M059J (cell line): ENCODE results near the gene PIGA. TPM values are rescaled to one million over a fixed set of nuclear protein-coding genes. Genes with fewer than 3 reads are reported as not detected.

Source experiments
- DNase-seq: peaks from one replicate; pipeline ENCODE4 v3.0.0-alpha.2; 2012; ENCODE audit warnings: low read depth
- total RNA-seq: library from RNA; depleted of rRNA; stranded (reverse); fragments of >200 nt; shearing (Covaris generic); gene quantifications from 2 replicates; pipeline ENCODE4 v1.2.3, GENCODE V29; 2014; rRNA removed

The PIGA gene
- total RNA-seq, result 11.3 and 14.7 TPM in 2 replicates

DNA sequence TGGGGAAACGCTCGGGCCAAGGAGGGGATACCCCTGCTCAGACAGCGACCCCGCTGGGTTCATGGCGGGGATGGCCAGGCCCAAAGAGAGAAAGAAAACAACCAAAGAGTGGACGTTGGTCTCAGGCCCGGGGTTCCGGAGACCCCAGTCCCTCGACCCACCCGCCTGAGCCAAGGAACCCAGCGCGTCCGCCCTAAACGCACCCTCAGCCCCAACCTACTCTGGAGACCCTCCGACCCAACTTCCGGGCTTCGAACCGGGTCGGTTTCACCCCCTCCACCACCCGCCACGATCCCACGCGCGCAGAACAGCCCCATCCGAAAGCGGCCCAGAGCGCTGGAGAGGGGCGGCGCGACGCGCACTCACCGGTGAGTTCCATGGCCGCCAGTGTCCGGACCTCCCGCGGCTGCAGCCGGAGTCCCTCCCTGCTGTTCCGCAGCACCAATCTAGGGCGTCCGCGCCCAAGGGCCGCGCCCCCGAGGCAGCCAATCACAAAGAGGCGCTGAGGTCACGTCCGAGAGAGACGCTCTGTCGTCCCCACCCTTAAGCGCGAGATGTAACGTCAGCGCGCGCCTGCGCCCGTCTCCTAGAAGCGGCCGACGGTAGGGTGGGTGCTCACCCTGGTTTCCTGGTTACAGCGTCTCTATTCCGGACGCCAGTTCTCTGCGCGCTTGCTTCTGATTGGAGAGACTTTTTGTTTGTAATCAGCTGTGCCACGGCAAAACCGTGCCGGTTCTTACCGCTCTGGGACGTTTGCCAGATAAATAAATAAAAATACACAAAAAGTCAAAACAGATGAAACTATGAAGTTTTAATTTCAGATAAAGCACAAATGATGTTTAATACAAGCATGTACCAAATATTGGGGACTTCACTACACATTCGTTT lies at the start of gene PIGA:
TSS of gene PIGA (minus strand) at position 389 of the 888 bp plus-strand sequence. CDS start 3,593 bp downstream, outside the sequence.
- DNase-seq, result peak; percentile 98

GRCh38 chrX:15384304-15384703 lies 49.0 kb upstream of the PIGA start, which contains the start of gene VEGFD:
VEGFD (minus strand) TSS chrX:15384413; CDS start chrX:15383946, 467 bp downstream.
- no peak for DNase-seq

DNA sequence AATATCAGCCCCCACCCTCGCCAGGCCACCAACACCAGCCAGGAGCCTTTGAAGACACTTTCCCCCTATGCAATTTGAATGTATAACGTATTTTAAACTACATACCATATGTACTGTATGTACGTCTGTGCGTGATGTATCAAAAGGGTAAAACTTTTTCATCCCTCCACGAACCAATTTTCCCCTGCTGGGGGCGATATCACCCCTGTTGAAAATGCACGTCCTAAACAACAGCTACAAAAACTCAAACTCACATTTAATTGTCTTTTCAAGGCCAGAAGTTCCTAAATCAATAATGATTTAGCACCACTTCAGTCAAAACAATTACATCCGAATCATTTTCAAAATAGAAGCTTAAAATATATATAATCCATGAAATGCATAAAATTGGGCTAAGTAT lies 47.5 kb upstream of the PIGA start:
- no peak for DNase-seq

DNA sequence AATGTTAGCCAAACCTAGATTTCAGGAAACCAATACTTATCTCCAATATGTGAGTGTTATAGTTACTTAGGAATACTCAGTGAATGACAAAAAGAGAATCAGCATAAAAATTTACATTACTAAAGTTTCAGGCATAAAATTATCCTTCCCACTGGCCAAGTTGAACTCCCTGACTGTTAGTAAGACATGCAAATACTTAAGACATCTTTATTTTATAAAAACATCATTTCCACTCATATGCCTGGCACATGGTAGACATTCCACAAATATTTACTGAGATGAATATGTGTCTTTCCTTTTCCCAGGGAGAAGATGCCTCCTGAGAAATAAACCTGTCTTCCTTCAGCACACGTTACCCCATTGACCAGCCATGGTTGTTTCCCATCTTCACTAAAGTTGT lies 41.6 kb upstream of the PIGA start:
- no peak for DNase-seq

DNA sequence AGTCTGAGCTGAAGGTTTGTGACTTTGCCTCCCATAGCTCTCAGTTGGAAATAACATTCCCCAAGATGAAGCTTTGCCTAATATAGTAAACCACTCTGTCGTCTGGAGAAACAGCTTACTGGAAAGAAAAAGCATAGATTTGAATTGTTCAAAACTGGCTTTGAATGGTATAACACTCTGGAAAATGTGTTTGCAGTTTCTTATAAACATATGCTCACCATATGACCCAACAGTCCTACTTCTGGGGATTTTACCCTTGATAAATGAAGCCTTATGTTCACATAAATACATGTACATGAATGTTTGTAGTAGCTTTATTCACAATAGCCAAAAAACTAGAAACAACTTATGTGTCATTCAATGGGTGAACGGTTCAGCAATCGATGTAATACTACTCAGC lies 38.7 kb upstream of the PIGA start:
- no peak for DNase-seq

DNA sequence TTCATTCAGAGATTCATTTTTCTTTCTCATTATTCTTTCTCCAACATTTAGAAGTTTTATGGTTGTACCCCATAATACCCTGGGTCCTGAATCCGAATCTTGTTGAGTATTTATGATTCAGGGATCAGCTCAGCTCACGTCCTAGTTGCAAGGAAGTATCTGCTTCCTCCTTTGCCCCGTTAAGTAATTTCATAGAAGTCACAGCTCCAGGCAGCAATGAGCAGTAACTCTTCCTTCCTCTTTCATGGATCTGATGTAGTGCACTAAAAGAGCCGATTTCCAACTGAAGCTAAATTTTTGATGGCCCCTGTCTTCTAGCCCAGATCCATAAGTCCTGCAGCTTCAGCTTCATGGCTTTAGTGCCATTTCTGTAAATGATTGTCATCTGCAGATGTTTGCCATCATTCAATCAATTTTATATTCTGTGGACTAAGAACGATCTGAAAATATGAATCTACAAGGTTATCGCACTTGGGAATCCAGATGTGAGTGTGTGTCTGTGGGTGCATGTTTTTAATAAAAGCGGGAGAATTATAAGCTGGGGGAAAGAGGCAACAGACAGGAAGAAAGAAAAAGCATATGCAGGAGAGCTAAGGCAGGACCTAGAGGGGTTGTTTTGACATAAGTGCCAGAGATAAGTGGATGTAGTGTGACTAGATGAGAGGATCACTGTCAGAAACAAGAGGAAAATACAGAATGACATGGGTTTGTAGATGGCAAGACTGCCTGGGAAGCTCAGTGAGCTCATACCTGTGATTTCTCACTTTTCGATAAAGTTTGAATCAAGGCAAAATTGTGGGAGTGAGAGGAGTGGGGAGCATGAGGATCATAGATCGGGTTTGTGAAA lies 31.4 kb upstream of the PIGA start:
- DNase-seq, result no peak

GRCh38 chrX:15359701-15360100 lies 24.4 kb upstream of the PIGA start:
- no peak for DNase-seq

DNA sequence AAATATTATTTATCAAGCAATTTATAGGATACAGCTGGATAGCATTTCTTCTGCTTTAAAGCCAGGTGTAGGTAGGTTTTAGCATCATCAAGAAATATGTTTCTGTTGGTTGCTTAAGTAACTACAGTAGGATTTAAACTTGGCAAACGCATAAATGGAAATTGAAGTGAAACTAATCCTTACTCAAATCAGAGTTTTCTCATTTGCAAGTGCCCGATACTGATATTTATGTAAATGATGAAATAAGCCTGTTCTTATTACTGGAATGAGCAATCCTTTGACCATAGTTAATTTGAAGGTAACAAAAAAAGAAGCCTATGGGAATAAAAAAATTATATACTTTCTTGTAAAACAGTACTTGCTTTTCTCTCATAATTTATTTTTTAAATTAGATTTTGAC lies 23.2 kb upstream of the PIGA start:
- no peak for DNase-seq

DNA sequence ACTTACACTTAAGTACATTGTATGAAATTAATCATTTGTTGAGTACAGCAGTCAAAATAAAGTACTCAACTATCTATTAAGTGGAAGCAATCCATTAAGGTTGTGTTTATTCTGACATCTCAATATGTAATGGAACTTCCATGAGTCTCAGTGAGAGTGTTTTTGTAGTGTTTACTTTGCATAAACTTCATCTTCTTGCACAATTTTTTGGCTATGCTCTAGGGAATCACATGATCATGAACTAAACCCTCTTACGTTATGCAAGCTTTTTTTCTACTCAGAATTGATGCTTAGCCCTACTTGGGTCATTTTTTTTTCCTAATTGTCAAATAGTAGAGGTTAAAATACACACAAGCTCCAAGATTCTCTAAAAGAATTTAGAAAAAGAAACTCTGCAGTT lies 21.1 kb upstream of the PIGA start:
- peak; percentile 2 for DNase-seq

DNA sequence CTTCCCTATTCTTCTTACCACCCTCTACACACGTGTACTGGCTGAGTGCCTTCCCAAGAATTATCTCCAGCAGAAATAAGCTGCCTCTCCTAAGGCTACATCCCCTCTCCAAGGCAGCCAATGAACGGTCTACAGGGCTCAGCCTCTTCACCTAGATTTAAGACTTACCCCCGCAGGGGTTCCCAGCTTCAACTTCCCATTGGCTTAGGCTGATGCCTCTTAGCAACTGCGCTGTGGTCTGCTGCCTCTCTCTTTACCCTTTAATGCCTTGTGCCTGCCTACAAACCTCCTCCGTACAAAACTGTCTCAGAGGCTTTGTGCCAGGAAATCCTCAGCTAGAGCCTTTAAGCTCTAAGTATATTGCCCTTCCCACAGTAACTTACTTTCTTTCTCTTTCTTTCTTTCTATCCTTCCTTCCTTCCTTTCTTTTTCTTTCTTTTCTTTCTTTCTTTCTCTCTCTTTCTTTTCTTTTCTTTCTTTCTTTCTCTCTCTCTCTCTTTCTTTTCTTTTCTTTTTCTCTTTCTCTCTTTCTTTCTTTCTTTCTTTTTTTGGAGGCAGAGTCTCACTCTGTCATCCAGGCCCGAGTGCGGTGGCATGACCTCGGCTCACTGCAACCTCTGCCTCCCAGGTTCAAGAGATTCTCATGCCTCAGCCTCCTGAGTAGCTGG lies 15.1 kb upstream of the PIGA start:
- DNase-seq, result no peak

- DNase-seq, result peak; percentile 62
Measured at GRCh38 chrX:15349046-15349445, 13.7 kb upstream of the PIGA start.

- DNase-seq, result no peak
Measured at GRCh38 chrX:15345976-15346375, 10.7 kb upstream of the PIGA start.

- DNase-seq, result no peak
Measured at GRCh38 chrX:15344106-15344505, 8.8 kb upstream of the PIGA start.

GRCh38 chrX:15343075-15343476 lies 7.8 kb upstream of the PIGA start:
- DNase-seq, result peak; percentile 24

DNA sequence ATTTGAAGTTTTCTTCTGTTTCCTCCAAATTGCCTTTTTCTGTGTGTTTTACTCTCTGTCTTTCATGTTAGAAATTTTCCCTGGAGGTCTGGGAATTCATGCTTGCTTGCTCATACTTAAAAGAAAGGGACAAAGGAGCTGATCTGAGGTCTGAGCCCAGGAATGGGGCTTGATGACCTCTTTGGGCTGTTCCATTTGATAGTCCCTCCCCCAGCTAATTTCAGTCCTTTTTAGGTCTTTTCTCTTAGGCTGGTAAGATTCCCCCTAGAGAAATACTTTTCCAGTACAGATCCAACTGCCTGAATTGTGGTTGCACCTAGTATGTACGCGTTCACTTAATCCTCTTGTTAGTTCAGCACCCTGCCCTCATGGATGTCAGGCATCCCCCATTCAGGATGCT lies 5.5 kb upstream of the PIGA start:
- no peak for DNase-seq

DNA sequence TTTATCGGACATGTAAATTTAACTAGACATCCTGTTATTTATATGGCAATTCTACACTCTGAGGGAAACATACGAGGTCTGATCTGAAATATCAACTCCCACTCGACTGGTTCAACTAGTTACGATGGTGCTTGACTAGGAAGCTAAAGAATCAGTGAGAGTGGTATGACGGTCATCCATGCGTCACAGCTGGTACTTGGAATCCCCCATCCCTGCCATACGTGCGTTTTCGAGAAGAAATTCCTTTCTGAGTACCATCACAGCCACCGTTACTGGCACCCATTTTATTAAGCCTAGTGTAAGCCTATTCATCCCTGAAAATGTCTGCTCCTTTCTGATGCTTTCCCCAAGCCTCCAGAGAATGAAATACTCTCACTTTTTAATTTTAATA lies 695 bp upstream of the PIGA start:
- peak; percentile 66 for DNase-seq

DNA sequence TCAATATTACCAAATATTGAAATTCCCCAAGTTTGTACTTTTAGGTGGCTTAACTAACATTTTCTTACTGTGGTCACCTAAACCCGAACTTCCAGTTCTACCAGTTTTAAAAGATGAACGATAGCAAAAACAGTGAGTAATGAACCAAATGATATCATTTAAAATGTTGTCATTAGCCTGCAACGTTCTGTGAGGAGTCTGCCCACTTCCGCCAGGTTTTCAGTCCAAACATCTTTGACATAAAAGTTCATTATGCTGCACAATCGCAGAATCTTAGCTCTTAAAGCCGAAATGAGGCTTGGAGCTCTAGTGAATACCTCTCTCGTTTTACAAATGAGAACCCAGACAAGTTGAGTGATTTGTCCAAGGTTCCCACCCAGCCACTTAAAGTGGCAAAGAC lies 762 bp downstream of the PIGA start:
- DNase-seq, result peak; percentile 37

DNA sequence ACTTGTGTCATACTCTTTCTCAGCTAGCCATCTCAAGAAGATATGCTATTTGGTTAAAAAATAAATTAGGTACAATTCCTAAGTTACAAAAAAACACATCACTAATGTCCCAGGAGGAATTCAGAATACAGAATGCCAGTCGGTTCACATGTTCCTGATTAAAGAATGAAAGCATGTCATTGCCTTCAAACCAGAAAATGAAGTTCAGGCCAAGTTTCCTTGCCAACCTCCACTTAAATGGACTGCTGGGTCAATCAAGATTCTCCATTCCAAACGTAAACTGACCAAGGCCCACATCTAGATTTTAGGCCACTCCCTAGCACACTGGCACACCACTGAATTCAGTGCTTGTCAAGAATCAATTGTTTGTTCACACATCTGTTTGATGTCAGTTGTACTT lies 6.5 kb downstream of the PIGA start:
- DNase-seq, result no peak

GRCh38 chrX:15328131-15328530 lies 7.2 kb downstream of the PIGA start:
- no peak for DNase-seq

DNA sequence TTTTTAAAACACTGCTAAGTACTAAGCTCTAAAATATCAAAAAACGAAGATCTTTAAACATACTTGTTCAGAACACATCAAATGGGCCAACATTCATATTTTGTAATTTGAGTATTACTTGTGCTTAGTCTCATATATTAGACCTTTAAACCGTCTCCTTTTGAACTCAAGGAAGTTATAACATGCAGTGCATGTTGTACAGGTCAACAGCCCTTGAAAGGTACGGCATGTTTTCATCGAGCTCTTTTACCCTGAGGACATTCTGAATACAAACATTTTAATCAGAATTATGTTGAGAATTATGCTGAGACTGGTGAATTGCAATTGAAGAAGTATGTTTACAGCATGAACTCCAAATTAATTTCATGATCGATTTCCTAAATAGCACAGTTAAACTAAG lies 12.9 kb downstream of the PIGA start:
- DNase-seq, result no peak

DNA sequence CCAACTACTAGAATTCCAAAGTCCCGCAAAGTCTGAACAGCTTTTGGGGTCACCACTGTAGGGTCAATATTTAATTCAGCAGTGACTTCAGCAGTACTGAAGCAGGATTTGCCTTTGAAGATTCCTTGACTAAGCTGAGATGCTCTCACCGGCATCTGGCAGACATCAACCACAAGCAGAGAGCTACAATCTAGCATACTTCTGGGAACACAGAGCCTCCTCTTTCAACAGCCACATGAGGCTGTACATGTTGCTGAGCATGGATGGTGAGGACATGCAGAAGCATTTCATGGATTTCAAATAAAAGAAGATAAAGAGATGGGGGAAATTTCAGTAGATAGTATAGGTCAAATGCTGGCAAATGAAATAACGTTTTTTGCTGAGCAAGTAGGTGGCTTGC lies 13.3 kb downstream of the PIGA start:
- DNase-seq, result no peak

GRCh38 chrX:15321447-15321846 lies 13.9 kb downstream of the PIGA start:
- no peak for DNase-seq
